Activated CD4-positive, alpha-beta T cell treated with anti-CD3 and anti-CD28 coated beads, Interleukin-2, amount 50 U/mL, for 1 hour (primary cell): ENCODE measurements around the gene RTN4IP1.
"Not testable (repeated sequence)": the region's sequence is repeated elsewhere in the genome, so short reads cannot be mapped to it uniquely, and the experiment has no call there.

Experiments
- DNase-seq: peaks from one replicate; pipeline ENCODE4 v3.0.0-alpha.2; 2020

Gene RTN4IP1

GRCh38 chr6:106574741-106575458, 54.4 kb downstream of the RTN4IP1 start:
- no peak for DNase-seq

- DNase-seq: no peak
These were observed 56.3 kb downstream of the RTN4IP1 start for GRCh38 chr6:106572875-106573585.

GRCh38 chr6:106572436-106572835, 56.9 kb downstream of the RTN4IP1 start:
- DNase-seq: no peak

- DNase-seq: no peak
These were observed 59.9 kb downstream of the RTN4IP1 start for GRCh38 chr6:106569428-106569827.

- no peak for DNase-seq
These were observed 60.8 kb downstream of the RTN4IP1 start for GRCh38 chr6:106568530-106568929.

- DNase-seq: no peak
These were observed 64.8 kb downstream of the RTN4IP1 start for GRCh38 chr6:106564476-106564875.

- DNase-seq: no peak
These were observed 65.7 kb downstream of the RTN4IP1 start for GRCh38 chr6:106563614-106564013.

- DNase-seq: no peak
These were observed 67.5 kb downstream of the RTN4IP1 start for GRCh38 chr6:106561686-106562405.

- DNase-seq: no peak
These were observed 68.2 kb downstream of the RTN4IP1 start for GRCh38 chr6:106560996-106561685.

- DNase-seq: not testable (repeated sequence)
These were observed 69.6 kb downstream of the RTN4IP1 start for GRCh38 chr6:106559659-106560058.

GRCh38 chr6:106558364-106558763, 70.9 kb downstream of the RTN4IP1 start:
- DNase-seq: no peak

- no peak for DNase-seq
These were observed 71.5 kb downstream of the RTN4IP1 start for GRCh38 chr6:106557837-106558236.

GRCh38 chr6:106556368-106556960, 72.8 kb downstream of the RTN4IP1 start:
- no peak for DNase-seq

GRCh38 chr6:106555767-106556166, 73.5 kb downstream of the RTN4IP1 start:
- no peak for DNase-seq

- no peak for DNase-seq
These were observed 75.9 kb downstream of the RTN4IP1 start for GRCh38 chr6:106553440-106553839.

GRCh38 chr6:106551155-106551554, 78.1 kb downstream of the RTN4IP1 start:
- no peak for DNase-seq

- DNase-seq: no peak
These were observed 79.8 kb downstream of the RTN4IP1 start for GRCh38 chr6:106549521-106549920.

- DNase-seq: not testable (repeated sequence)
These were observed 80.3 kb downstream of the RTN4IP1 start for GRCh38 chr6:106548926-106549455.

- DNase-seq: peak; percentile 16
These were observed 81.5 kb downstream of the RTN4IP1 start for GRCh38 chr6:106547601-106548453.

GRCh38 chr6:106546691-106547414, 82.4 kb downstream of the RTN4IP1 start:
- DNase-seq: no peak

- DNase-seq: no peak
These were observed 83.0 kb downstream of the RTN4IP1 start for GRCh38 chr6:106546261-106546690.
